ENCODE measurements around the gene LEAP2. TPM values are rescaled to one million over a fixed set of nuclear protein-coding genes. Genes with fewer than 3 reads are reported as not detected.
A peak's percentile ranks its signal among the peaks of the same experiment; 100 is the strongest.

LEAP2 gene
- total and polyA plus RNA-seq, 2 of the 4 experiments (the other 2 are of a cell fraction): under 0.01 to 0.36 TPM

DNA sequence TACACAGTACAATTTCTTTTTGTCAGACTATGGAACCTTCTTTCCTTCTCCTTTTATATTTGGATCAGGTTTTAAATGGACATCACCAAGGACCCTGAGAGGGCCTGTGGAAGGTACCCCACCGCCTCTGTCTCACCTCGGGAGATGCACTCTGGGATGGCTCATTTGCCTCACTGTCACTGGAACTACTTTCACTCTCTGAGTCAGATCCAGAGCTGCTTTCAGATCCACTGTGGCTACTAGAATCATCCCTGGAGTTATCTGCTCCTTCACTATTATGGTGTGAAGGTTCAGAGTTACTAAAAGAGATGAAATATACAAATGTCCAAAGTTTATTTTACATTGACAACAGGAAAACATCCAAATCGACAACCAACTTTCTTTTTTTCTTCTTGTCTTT, 24.6 kb downstream of the LEAP2 start:
- Histone ChIP-seq H4K91ac (ENCODE audit: insufficient read depth, low read depth, low read length) (no peak overlapping the region), H4K8ac (ENCODE audit: low read depth in 2 of 2, low read length in 2 of 2) (no peak overlapping the region), H4K20me1 (ENCODE audit: insufficient read depth, low read length) (peaks cover 4% of the 10 kb centered on the region; the same call in 1 of the 2 replicates), H2BK5ac (ENCODE audit: low read depth, low read length, poor library complexity, severe bottlenecking) (no peak overlapping the region), H3K23ac (ENCODE audit: low read depth, low read length) (no peak overlapping the region), H2AK9ac (replicated peaks; ENCODE audit: low read depth, low read length, poor library complexity) (no peak overlapping the region), H3K36me3 (ENCODE audit: control insufficient read depth, insufficient read depth, low read length) (peaks cover 28% of the 10 kb centered on the region), H3K14ac (replicated peaks; ENCODE audit: low read depth, low read length) (no peak overlapping the region), H3K9me1 (ENCODE audit: insufficient read depth, low read length) (no peaks in the 10 kb centered on the region), H2AK5ac (ENCODE audit: low read depth, low read length) (no peak overlapping the region), H2AFZ (replicated peaks; ENCODE audit: low read length, poor library complexity) (no peak overlapping the region), H3K79me1 (ENCODE audit: low read depth in 1 of 2, low read length in 2 of 2) (peaks cover 34 to 45% of the 10 kb centered on the region in 2 experiments), H4K5ac (ENCODE audit: low read depth, low read length) (no peak overlapping the region), H3K4me1 (ENCODE audit: control insufficient read depth, insufficient read depth, low read length) (no peaks in the 10 kb centered on the region), H3K56ac (ENCODE audit: extremely low read depth, insufficient read depth, low read length) (no peak overlapping the region), H3K18ac (ENCODE audit: low read depth, low read length) (no peak overlapping the region), H3K27me3 (ENCODE audit: control insufficient read depth, insufficient read depth, low read length) (no peaks in the 10 kb centered on the region), H3K27ac (ENCODE audit: insufficient read depth, low read length) (no peak overlapping the region), H3K9ac (ENCODE audit: low read depth, low read length) (no peak overlapping the region), H2BK20ac (ENCODE audit: low read depth, low read length) (no peak overlapping the region), H3K4me3 (ENCODE audit: insufficient read depth, low read depth, low read length) (no peak overlapping the region), H3K9me3 (ENCODE audit: control insufficient read depth, insufficient read depth, low read length) (no peaks in the 10 kb centered on the region), H2BK120ac (ENCODE audit: low read depth, low read length) (no peak overlapping the region), H2BK15ac (ENCODE audit: low read depth, low read length) (no peak overlapping the region), H3K4me2 (ENCODE audit: low read depth, low read length) (no peak overlapping the region), H3K4ac (ENCODE audit: low read depth, low read length) (no peak overlapping the region)
- intact Hi-C loops (cut with micrococcal nuclease): no loop called here
- 0% methylated on average over 1 of the region's 3 CpGs; no CpG with 5 or more reads in 1 of the 2 experiments for WGBS, 2 experiments (ENCODE audit: extremely low coverage in 2 of 2, insufficient read length in 1 of 2)
- no TSS peak for BruUV-seq (replicated peaks)
- DNase-seq: no peak
- 0 out of 2 replicates have a peak, but pooled peaks have one; percentile 13 for ATAC-seq (ENCODE audit: low read depth)
- no peak for TF ChIP-seq CHD1 (IDR thresholded peaks at IDR 0.05; ENCODE audit: low read depth, low read length)
- no peak for TF ChIP-seq RCOR1 (IDR thresholded peaks at IDR 0.05; ENCODE audit: insufficient replicate concordance, low read length)
- no peak for TF ChIP-seq SMC3 (IDR thresholded peaks at IDR 0.05; ENCODE audit: low read depth, low read length)
- CTCF ChIA-PET: interaction anchor here (1.1 kb wide), 1 partner anchor 10 kb away, joined by 4 read pairs; no protein-coding TSS in a partner anchor
- POLR2A ChIA-PET (ENCODE audit: unreplicated experiment): no interaction called here
- dilution Hi-C loops (cut with HindIII; ENCODE audit: low sequenced_read_pairs, unreplicated experiment): no loop called here
- in situ Hi-C loops (cut with MboI; ENCODE audit: low sequenced_read_pairs): no loop called here
